GM21576 (cell line): ENCODE measurements around the gene E2F2.

Experiments used
- ATAC-seq: cut with Tn5 transposase; IDR thresholded peaks from one replicate; pipeline ENCODE4 v1.9.1; 2021; ENCODE audit warnings: mild to moderate bottlenecking, moderate library complexity; ENCODE audit not compliant: unreplicated experiment

E2F2 gene

GRCh38 chr1:23563755-23564374 lies 32.8 kb upstream of the E2F2 start:
- no peak for ATAC-seq

- no peak for ATAC-seq
Observed at GRCh38 chr1:23563003-23563402, 32.0 kb upstream of the E2F2 start.

GRCh38 chr1:23562137-23562876 lies 31.3 kb upstream of the E2F2 start:
- no peak for ATAC-seq

- ATAC-seq, result no peak
Observed at GRCh38 chr1:23561813-23562100, 30.7 kb upstream of the E2F2 start.

- no peak for ATAC-seq
Observed at GRCh38 chr1:23561076-23561812, 30.2 kb upstream of the E2F2 start.

- ATAC-seq, result no peak
Observed at GRCh38 chr1:23559985-23560741, 29.1 kb upstream of the E2F2 start.

GRCh38 chr1:23559136-23559984 lies 28.3 kb upstream of the E2F2 start, which contains the start of gene ID3:
ID3 (minus strand) TSS chr1:23559501; CDS start chr1:23559426, 75 bp downstream.
- ATAC-seq, result peak; percentile 61

GRCh38 chr1:23558872-23559135 lies 27.8 kb upstream of the E2F2 start:
- ATAC-seq, result no peak

- no peak for ATAC-seq
Observed at GRCh38 chr1:23558140-23558871, 27.3 kb upstream of the E2F2 start.

- ATAC-seq, result no peak
Observed at GRCh38 chr1:23557471-23558124, 26.6 kb upstream of the E2F2 start.

GRCh38 chr1:23556635-23557470 lies 25.8 kb upstream of the E2F2 start:
- no peak for ATAC-seq

- ATAC-seq, result no peak
Observed at GRCh38 chr1:23555986-23556634, 25.1 kb upstream of the E2F2 start.

- ATAC-seq, result no peak
Observed at GRCh38 chr1:23555270-23555985, 24.4 kb upstream of the E2F2 start.

- peak; percentile 52 for ATAC-seq
Observed at GRCh38 chr1:23554481-23555269, 23.6 kb upstream of the E2F2 start.

- no peak for ATAC-seq
Observed at GRCh38 chr1:23554127-23554480, 23.1 kb upstream of the E2F2 start.

GRCh38 chr1:23553231-23554126 lies 22.4 kb upstream of the E2F2 start:
- ATAC-seq, result no peak
